Peyer's patch (tissue), 4 donors: Measurements from ENCODE around the gene LMX1B. TPM values are rescaled to one million over a fixed set of nuclear protein-coding genes. Genes with fewer than 3 reads are reported as not detected.

Experiments
- DNase-seq, 3 donors: peaks; one replicate each; pipeline ENCODE4 v3.0.0-alpha.2; 2017 to 2019
- H3K27ac ChIP-seq, 4 donors: fragments of 200-600 bp; sonication (generic); one replicate each; pipeline ENCODE4 v1.5.1; 2016 to 2019
- H3K27me3 ChIP-seq, 2 donors: fragments of 200-600 bp; sonication (generic); one replicate each; pipeline ENCODE4 v1.5.1; 2019
- H3K36me3 ChIP-seq, 3 donors: fragments of 200-600 bp; sonication (generic); one replicate each; pipeline ENCODE4 v1.5.1; 2016 to 2019
- H3K4me1 ChIP-seq, 4 donors: fragments of 200-600 bp; sonication (generic); one replicate each; pipeline ENCODE4 v1.5.1; 2016 to 2019
- H3K4me3 ChIP-seq, 4 donors: fragments of 200-600 bp; sonication (generic); 1 replicate in 3 of 4; 2 replicates in 1 of 4; pipeline ENCODE4 v1.5.1; 2016 to 2019; ENCODE audit warnings: mild to moderate bottlenecking in 1 of 4
- H3K9me3 ChIP-seq, 4 donors: fragments of 200-600 bp; sonication (generic); one replicate each; pipeline ENCODE4 v1.5.1; 2016 to 2019; ENCODE audit warnings: mild to moderate bottlenecking in 1 of 4
- CTCF ChIP-seq, 6 experiments: fragments of 450-650 bp in 4 of 6; fragments of 200-600 bp in 2 of 6; sonication (generic) in 1 of 6; IDR thresholded peaks; one replicate each; pipeline ENCODE4 v1.5.1; 2017 to 2019; ENCODE audit warnings: antibody characterized with exemption in 6 of 6, mild to moderate bottlenecking in 3 of 6, moderate library complexity in 1 of 6
- POLR2A ChIP-seq, 2 donors: fragments of 450-650 bp; IDR thresholded peaks; one replicate each; pipeline ENCODE4 v1.5.1; 2017; ENCODE audit warnings: antibody characterized with exemption in 2 of 2, mild to moderate bottlenecking in 2 of 2, moderate library complexity in 2 of 2
- total RNA-seq, 4 donors: library from RNA; depleted of rRNA; stranded (reverse); fragments of >200 nt; gene quantifications; one replicate each; pipeline ENCODE4 v1.1.0, GENCODE V29; 2016

LMX1B gene
- total RNA-seq, 4 donors from 2014 or later = not detected

GRCh38 chr9:126658201-126658825 lies 44.6 kb downstream of the LMX1B start:
- TF ChIP-seq POLR2A (IDR thresholded peaks at IDR 0.05) (no peak), CTCF (IDR thresholded peaks at IDR 0.05) (no peak)
- Histone ChIP-seq H3K4me1 (no peaks in the 10 kb centered on the region), H3K36me3 (no peaks in the 10 kb centered on the region), H3K27me3 (peaks cover 0 to 9% of the 10 kb centered on the region in 2 donors), H3K9me3 (no peaks in the 10 kb centered on the region), H3K4me3 (no peak overlapping the region), H3K27ac (no peak overlapping the region)
- DNase-seq = no peak

- H3K9me3 ChIP-seq = no peaks in the 10 kb centered on the region
- no peak overlapping the region for H3K4me3 ChIP-seq
- H3K4me1 ChIP-seq = no peaks in the 10 kb centered on the region
- peaks cover 0 to 9% of the 10 kb centered on the region in 2 donors for H3K27me3 ChIP-seq
- no peaks in the 10 kb centered on the region for H3K36me3 ChIP-seq
- H3K27ac ChIP-seq = no peak overlapping the region
- TF ChIP-seq POLR2A (IDR thresholded peaks at IDR 0.05) (no peak), CTCF (IDR thresholded peaks at IDR 0.05) (no peak)
- no peak for DNase-seq
Observed at GRCh38 chr9:126658956-126659555, 45.3 kb downstream of the LMX1B start.

GRCh38 chr9:126661122-126661520 lies 47.4 kb downstream of the LMX1B start:
- no peak for TF ChIP-seq CTCF (IDR thresholded peaks at IDR 0.05)
- Histone ChIP-seq H3K4me3 (no peak overlapping the region), H3K27ac (no peak overlapping the region), H3K36me3 (no peaks in the 10 kb centered on the region), H3K4me1 (peaks cover 0 to 5% (median 0%) of the 10 kb centered on the region in 4 donors), H3K9me3 (no peaks in the 10 kb centered on the region), H3K27me3 (peaks cover 0 to 17% of the 10 kb centered on the region in 2 donors)
- no peak for DNase-seq

- Histone ChIP-seq H3K27ac (no peak overlapping the region), H3K4me1 (peaks cover 0 to 5% (median 0%) of the 10 kb centered on the region in 4 donors), H3K36me3 (no peaks in the 10 kb centered on the region), H3K27me3 (peaks cover 0 to 17% of the 10 kb centered on the region in 2 donors), H3K9me3 (no peaks in the 10 kb centered on the region), H3K4me3 (no peak overlapping the region)
- TF ChIP-seq CTCF (IDR thresholded peaks at IDR 0.05) (no peak), POLR2A (IDR thresholded peaks at IDR 0.05) (no peak)
- DNase-seq = no peak
Observed at GRCh38 chr9:126661521-126662251, 48.0 kb downstream of the LMX1B start.

GRCh38 chr9:126663661-126664072 lies 49.9 kb downstream of the LMX1B start:
- Histone ChIP-seq H3K36me3 (no peaks in the 10 kb centered on the region), H3K27me3 (peaks cover 0 to 17% of the 10 kb centered on the region in 2 donors), H3K4me3 (no peak overlapping the region), H3K9me3 (no peaks in the 10 kb centered on the region), H3K4me1 (peaks cover 0 to 5% (median 0%) of the 10 kb centered on the region in 4 donors), H3K27ac (no peak overlapping the region)
- no peak for TF ChIP-seq CTCF (IDR thresholded peaks at IDR 0.05)
- no peak for TF ChIP-seq POLR2A (IDR thresholded peaks at IDR 0.05)
- DNase-seq = no peak
